ENCODE measurements around the gene ENDOU. TPM values are rescaled to one million over a fixed set of nuclear protein-coding genes. Genes with fewer than 3 reads are reported as not detected.

The ENDOU gene
- total and polyA plus RNA-seq, 2 donors (not counting 3 experiments of a cell fraction or from before 2014, with no cell fraction given) = not detected

- no peak overlapping the region for H3K27ac ChIP-seq (ENCODE audit: insufficient read depth, low read depth, low read length)
- no peak for TF ChIP-seq GATA2 (IDR thresholded peaks at IDR 0.05; ENCODE audit: insufficient read depth, insufficient read length, low read depth, low read length)
- H3K4me1 ChIP-seq (ENCODE audit: control insufficient read depth, extremely low read depth, insufficient read depth, low read length) = peaks cover 14% of the 10 kb centered on the region
- no peak overlapping the region for H3K4me3 ChIP-seq (replicated peaks in 1 of 3; ENCODE audit: insufficient read depth in 1 of 3, low read depth in 1 of 3, low read length in 3 of 3)
- H3K9ac ChIP-seq (replicated peaks; ENCODE audit: extremely low read depth, insufficient read depth, low read length) = no peak overlapping the region
- H3K9me3 ChIP-seq (replicated peaks; ENCODE audit: control insufficient read depth, insufficient read depth, low read length) = no peaks in the 10 kb centered on the region
- intact Hi-C loops (cut with micrococcal nuclease) = no loop called here
- no peaks in the 10 kb centered on the region for H3K79me2 ChIP-seq (ENCODE audit: control insufficient read depth, insufficient read depth, low read length)
- H3K36me3 ChIP-seq (ENCODE audit: control insufficient read depth in 2 of 2, extremely low read depth in 1 of 2, insufficient read depth in 2 of 2, low read length in 2 of 2) = peaks cover 0 to 16% of the 10 kb centered on the region in 2 experiments
- no peak overlapping the region for H2AFZ ChIP-seq (ENCODE audit: low read depth, low read length)
- H3K4me2 ChIP-seq (ENCODE audit: insufficient read depth, low read length) = no peak overlapping the region
- H4K20me1 ChIP-seq (replicated peaks; ENCODE audit: control insufficient read depth, extremely low read depth, insufficient read depth, low read length) = no peaks in the 10 kb centered on the region
- no peak for FAIRE-seq
- DNase-seq (ENCODE audit: low read depth, low spot score) = no peak
- no TSS peak for BruUV-seq (replicated peaks)
- ChIA-PET POLR2A (interaction anchor here (2.5 kb wide), 1 partner anchor 18 kb away, joined by 11 read pairs; the partner anchor contains the start of gene RAPGEF3), CTCF (interaction anchor here (1.9 to 10.4 kb wide), 6 partner anchors 17 to 100 kb away, joined by 5 to 385 read pairs (median 134); partner anchors contain the start of genes RAPGEF3 and SLC48A1)
- dilution Hi-C loops (cut with MboI; ENCODE audit: extremely low pct_ligation_motif_present, low sequenced_read_pairs) = no loop called here
- H3K27me3 ChIP-seq (ENCODE audit: control insufficient read depth in 2 of 2, insufficient read depth in 2 of 2, low read length in 2 of 2) = no peaks in the 10 kb centered on the region
- no peaks in the 10 kb centered on the region for H3K9me1 ChIP-seq (replicated peaks; ENCODE audit: control insufficient read depth, extremely low read depth, insufficient read depth, low read length)
These were observed 14.7 kb upstream of the ENDOU start for GRCh38 chr12:47739979-47740378.

GRCh38 chr12:47739297-47739696, 14.0 kb upstream of the ENDOU start:
- Histone ChIP-seq H3K9me3 (replicated peaks; ENCODE audit: control insufficient read depth, insufficient read depth, low read length) (no peaks in the 10 kb centered on the region), H4K20me1 (replicated peaks; ENCODE audit: control insufficient read depth, extremely low read depth, insufficient read depth, low read length) (no peaks in the 10 kb centered on the region), H3K4me3 (replicated peaks in 1 of 3; ENCODE audit: insufficient read depth in 1 of 3, low read depth in 1 of 3, low read length in 3 of 3) (no peak overlapping the region), H3K9me1 (replicated peaks; ENCODE audit: control insufficient read depth, extremely low read depth, insufficient read depth, low read length) (no peaks in the 10 kb centered on the region), H3K4me2 (ENCODE audit: insufficient read depth, low read length) (no peak overlapping the region), H3K4me1 (ENCODE audit: control insufficient read depth, extremely low read depth, insufficient read depth, low read length) (peaks cover 14% of the 10 kb centered on the region), H2AFZ (ENCODE audit: low read depth, low read length) (no peak overlapping the region), H3K9ac (replicated peaks; ENCODE audit: extremely low read depth, insufficient read depth, low read length) (no peak overlapping the region), H3K79me2 (ENCODE audit: control insufficient read depth, insufficient read depth, low read length) (no peaks in the 10 kb centered on the region), H3K27ac (ENCODE audit: insufficient read depth, low read depth, low read length) (no peak overlapping the region), H3K36me3 (ENCODE audit: control insufficient read depth in 2 of 2, extremely low read depth in 1 of 2, insufficient read depth in 2 of 2, low read length in 2 of 2) (peaks cover 0 to 16% of the 10 kb centered on the region in 2 experiments), H3K27me3 (ENCODE audit: control insufficient read depth in 2 of 2, insufficient read depth in 2 of 2, low read length in 2 of 2) (no peaks in the 10 kb centered on the region)
- dilution Hi-C loops (cut with MboI; ENCODE audit: extremely low pct_ligation_motif_present, low sequenced_read_pairs) = no loop called here
- DNase-seq (ENCODE audit: low read depth, low spot score) (no peak), FAIRE-seq (no peak)
- TF ChIP-seq CTCF (IDR thresholded peaks at IDR 0.05; ENCODE audit: extremely low read depth in 1 of 2, insufficient read depth in 1 of 2, low read depth in 1 of 2, low read length in 2 of 2) = no peak
- TF ChIP-seq MYC (IDR thresholded peaks at IDR 0.05; ENCODE audit: low read depth, low read length) = no peak
- no peak for TF ChIP-seq POLR2A (IDR thresholded peaks at IDR 0.05; ENCODE audit: low read depth, low read length)
- no peak for TF ChIP-seq GATA2 (IDR thresholded peaks at IDR 0.05; ENCODE audit: insufficient read depth, insufficient read length, low read depth, low read length)
- no peak for TF ChIP-seq EZH2 (IDR thresholded peaks at IDR 0.05; ENCODE audit: borderline replicate concordance, low read depth, low read length, severe bottlenecking)
- no peak for TF ChIP-seq FOS (IDR thresholded peaks at IDR 0.05; ENCODE audit: borderline replicate concordance, insufficient read depth, low read length)
- TF ChIP-seq POLR2AphosphoS5 (IDR thresholded peaks at IDR 0.05; ENCODE audit: insufficient read depth, low read depth, low read length) = no peak
- TF ChIP-seq JUN (IDR thresholded peaks at IDR 0.05; ENCODE audit: borderline replicate concordance, insufficient read depth, insufficient read length, low read depth) = no peak
- no peak for TF ChIP-seq MAX (IDR thresholded peaks at IDR 0.05; ENCODE audit: insufficient read depth, insufficient read length)
- ChIA-PET CTCF (interaction anchor here (1.9 to 10.4 kb wide), 4 partner anchors 18 to 98 kb away, joined by 5 to 385 read pairs (median 118); partner anchors contain the start of genes RAPGEF3 and SLC48A1), POLR2A (interaction anchor here (2.5 kb wide), 1 partner anchor 19 kb away, joined by 11 read pairs; the partner anchor contains the start of gene RAPGEF3)
- BruUV-seq (replicated peaks) = no TSS peak
- intact Hi-C loops (cut with micrococcal nuclease) = no loop called here

Measured in endothelial cell of umbilical vein (primary cell).